Natural killer cell treated with Interleukin-12 subunit alpha and Interleukin-12 subunit beta and Interleukin-15 and Interleukin-18, amount 100 ng/mL, for 72 hours (primary cell): ENCODE data around the gene NKD2. TPM values are rescaled to one million over a fixed set of nuclear protein-coding genes. Genes with fewer than 3 reads are reported as not detected.
"Not testable (repeated sequence)": the region's sequence is repeated elsewhere in the genome, so short reads cannot be mapped to it uniquely, and the experiment has no call there.

Experiments used
- ATAC-seq, 2 donors: fragments of 150-1000 bp; cut with Tn5 transposase in 1 of 2; sonication (Bioruptor Pico), chemical (Tn5 transposase) in 1 of 2; 2 replicates each; pipeline ENCODE4 v1.10.0; 2021
- DNase-seq: peaks from one replicate; pipeline ENCODE4 v3.0.0; 2022; ENCODE audit warnings: low spot score
- H3K27ac Mint-ChIP-seq, 2 donors: 1 replicate in 1 of 2; 2 replicates in 1 of 2; pipeline ENCODE4 v1.8.0; 2022; ENCODE audit warnings: mixed read lengths in 2 of 2, mild to moderate bottlenecking in 1 of 2, moderate library complexity in 1 of 2
- H3K27me3 Mint-ChIP-seq, 2 donors: 1 replicate in 1 of 2; 2 replicates in 1 of 2; pipeline ENCODE4 v1.8.0; 2022; ENCODE audit warnings: mixed read lengths in 2 of 2
- H3K36me3 Mint-ChIP-seq: one replicate; pipeline ENCODE4 v1.8.0; 2022; ENCODE audit warnings: mixed read lengths
- H3K4me1 Mint-ChIP-seq, 2 donors: 1 replicate in 1 of 2; 2 replicates in 1 of 2; pipeline ENCODE4 v1.8.0; 2022; ENCODE audit warnings: low read depth in 2 of 2, mixed read lengths in 2 of 2, mild to moderate bottlenecking in 1 of 2
- H3K4me3 Mint-ChIP-seq: one replicate; pipeline ENCODE4 v1.8.0; 2022; ENCODE audit warnings: mixed read lengths
- H3K9me3 Mint-ChIP-seq: 2 replicates; pipeline ENCODE4 v1.8.0; 2022; ENCODE audit warnings: mixed read lengths
- total RNA-seq, 2 donors: library from RNA; stranded (reverse); gene quantifications; one replicate each; pipeline ENCODE4 v1.2.3, GENCODE V29; 2022

The NKD2 gene
- total RNA-seq, 2 donors from 2014 or later = 0.53 TPM; not detected in 1

DNA sequence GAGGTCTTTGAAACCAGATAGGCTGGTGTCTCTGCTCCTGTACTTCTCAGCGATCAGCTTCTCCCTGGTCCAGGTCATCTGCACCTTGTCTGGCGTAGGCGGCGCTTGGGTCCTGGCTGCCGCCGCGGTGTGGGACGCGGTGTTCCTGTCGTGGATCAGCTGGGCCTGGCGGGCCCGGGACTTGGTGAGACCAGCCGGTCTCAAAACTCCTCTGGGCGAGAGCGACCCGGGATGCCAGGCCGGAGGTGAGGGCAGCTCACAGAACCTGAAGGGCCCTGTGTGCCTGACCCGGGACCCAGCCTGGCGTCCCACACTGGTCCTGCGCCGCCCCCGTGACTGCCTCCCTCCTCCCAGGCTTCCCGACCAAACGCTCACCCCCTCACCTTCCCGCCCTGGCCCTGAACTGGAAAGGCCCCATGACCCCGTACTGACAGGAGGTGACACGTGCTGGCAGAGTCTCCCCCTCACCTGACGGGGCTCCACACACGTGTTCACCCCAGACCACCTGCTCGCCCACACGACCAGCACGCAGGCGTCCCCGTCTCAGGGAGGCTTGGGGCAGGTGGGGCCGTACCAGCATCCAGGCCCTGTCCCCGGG, 49.0 kb downstream of the NKD2 start:
- Mint-ChIP-seq H3K27me3 (no peaks in the 10 kb centered on the region), H3K4me3 (no peak overlapping the region), H3K4me1 (no peaks in the 10 kb centered on the region), H3K27ac (no peak overlapping the region), H3K9me3 (no peaks in the 10 kb centered on the region), H3K36me3 (no peaks in the 10 kb centered on the region)
- peak; percentile 58 for DNase-seq
- no peak for ATAC-seq

DNA sequence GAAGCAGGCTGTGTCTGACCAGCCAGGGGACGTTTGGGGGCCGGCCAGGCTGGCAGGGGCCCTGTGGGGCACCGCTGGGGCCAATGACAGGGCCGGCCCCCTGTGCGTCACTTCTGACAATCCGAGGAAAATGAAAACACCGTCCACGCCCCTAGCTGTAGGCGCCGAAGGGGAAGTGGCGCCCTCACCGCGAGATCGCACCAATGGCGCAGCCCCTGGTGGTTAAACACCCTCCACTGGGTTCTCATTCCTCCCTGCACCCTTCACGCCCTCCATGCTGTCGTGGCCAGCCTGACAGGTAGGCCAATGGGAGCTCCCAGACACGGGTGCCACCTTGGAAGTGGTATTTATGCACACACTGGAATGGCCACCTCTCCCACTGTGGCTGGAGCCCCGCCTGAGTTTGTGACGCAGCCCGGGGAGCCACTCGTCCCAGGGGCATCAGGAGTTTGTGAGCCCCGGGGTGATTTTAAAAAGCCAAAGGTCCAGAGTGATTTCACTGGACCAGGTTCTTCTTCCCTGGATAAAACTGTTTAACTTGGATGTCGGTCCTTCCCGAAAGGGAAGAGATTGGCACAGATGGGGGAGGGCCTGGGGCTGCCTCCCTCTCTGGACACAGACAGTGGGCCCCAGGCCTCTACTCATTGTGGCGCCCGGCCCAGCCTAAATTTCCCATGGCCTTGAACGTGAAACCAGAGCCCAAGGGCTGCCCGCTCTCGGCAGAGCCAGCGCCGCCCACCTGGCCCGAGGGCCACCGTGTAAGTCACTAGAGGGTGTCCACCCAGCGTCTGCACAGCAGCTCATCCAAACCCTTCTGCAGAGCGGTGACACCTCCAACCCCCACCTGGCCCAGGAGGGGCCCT, 49.7 kb downstream of the NKD2 start:
- no peaks in the 10 kb centered on the region for H3K27me3 Mint-ChIP-seq
- ATAC-seq (peak; percentile 17 to 28), DNase-seq (peak; percentile 55)

DNA sequence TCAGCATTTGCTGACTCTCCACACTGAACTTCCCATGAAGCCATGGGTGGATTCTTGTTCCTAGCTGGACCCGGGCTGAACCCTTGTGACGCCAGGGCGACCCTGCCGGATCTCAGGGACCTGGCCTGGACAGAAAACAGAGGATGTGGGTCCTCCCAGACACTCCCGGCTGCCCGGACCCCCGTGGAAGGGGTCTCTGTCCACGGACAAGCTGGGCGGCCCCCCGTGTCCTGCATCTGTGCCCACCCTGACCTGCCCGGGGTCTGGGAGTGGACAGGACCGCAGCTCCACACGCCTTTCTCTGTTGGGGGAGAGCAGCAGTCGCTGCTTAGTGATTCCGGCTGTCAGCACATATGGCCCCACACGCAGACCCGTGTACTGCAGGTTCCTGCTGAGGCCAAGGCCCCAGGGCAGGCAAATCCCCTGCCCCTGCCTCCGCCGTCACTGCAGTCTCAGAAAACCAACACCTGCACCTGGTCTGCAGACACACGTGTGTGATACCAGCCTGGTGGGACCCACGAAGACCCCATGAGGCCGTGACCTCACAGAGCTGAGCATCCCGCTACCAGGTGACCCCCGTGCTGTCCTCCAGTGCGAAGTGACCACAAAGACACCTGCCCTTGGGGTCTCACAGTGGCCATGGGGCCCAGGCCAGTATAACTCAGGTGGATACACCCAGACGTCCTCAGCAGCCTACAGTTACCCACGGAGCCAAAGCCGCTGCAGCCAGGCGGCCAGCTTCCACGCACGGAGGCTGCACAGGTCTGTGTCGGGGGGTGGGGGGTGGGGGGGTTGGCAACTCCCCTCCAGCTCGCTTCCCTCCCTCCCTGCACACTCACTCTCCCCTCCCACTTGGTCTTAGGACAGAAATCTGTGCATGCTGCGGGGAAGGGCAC, 50.6 kb downstream of the NKD2 start:
- Mint-ChIP-seq H3K27me3 (no peaks in the 10 kb centered on the region), H3K36me3 (no peaks in the 10 kb centered on the region), H3K9me3 (no peaks in the 10 kb centered on the region), H3K4me3 (no peak overlapping the region), H3K4me1 (no peaks in the 10 kb centered on the region), H3K27ac (no peak overlapping the region)
- ATAC-seq (no peak), DNase-seq (peak; percentile 56)

More for the DNA sequence above, 49.7 kb downstream of the NKD2 start:
- Mint-ChIP-seq H3K4me3 (no peak overlapping the region), H3K4me1 (no peaks in the 10 kb centered on the region), H3K36me3 (no peaks in the 10 kb centered on the region), H3K27ac (no peak overlapping the region), H3K9me3 (no peaks in the 10 kb centered on the region)

GRCh38 chr5:1059884-1060263, 51.3 kb downstream of the NKD2 start:
- no peak for ATAC-seq
- Mint-ChIP-seq H3K36me3 (no peaks in the 10 kb centered on the region), H3K27me3 (no peaks in the 10 kb centered on the region)

DNA sequence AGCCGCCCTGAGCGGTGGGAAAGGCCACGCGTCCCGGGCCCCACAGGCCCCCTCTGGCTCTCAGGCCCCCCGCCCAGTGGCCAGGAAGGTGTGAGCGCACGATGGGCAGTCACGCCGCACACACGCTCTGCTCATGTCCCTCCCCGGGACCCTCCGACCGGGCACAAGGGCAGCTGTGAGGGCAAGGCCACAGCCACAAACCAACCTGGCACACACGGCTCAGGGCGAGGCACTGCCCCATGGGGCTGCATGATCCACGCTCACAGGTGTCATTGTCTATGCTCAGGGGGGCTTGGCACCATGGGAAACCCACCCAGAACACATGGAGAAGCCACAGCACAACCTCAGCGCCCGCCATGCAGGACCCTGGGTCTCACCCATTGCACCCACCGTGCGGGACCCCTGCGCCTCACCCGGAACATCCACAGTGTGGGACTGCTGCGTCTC, 52.0 kb downstream of the NKD2 start:
- H3K36me3 Mint-ChIP-seq = no peaks in the 10 kb centered on the region

More at GRCh38 chr5:1059884-1060263, 51.3 kb downstream of the NKD2 start:
- Mint-ChIP-seq H3K4me1 (no peaks in the 10 kb centered on the region), H3K4me3 (no peak overlapping the region), H3K9me3 (no peaks in the 10 kb centered on the region), H3K27ac (no peak overlapping the region)
- peak; percentile 35 for DNase-seq

GRCh38 chr5:1061292-1061691, 52.7 kb downstream of the NKD2 start:
- H3K27me3 Mint-ChIP-seq, H3K9me3 Mint-ChIP-seq, H3K4me3 Mint-ChIP-seq: not testable (repeated sequence)

More for the DNA sequence above, 52.0 kb downstream of the NKD2 start:
- DNase-seq (peak; percentile 32), ATAC-seq (no peak)
- H3K9me3 Mint-ChIP-seq = no peaks in the 10 kb centered on the region
- H3K27ac Mint-ChIP-seq = no peak overlapping the region
- no peak overlapping the region for H3K4me3 Mint-ChIP-seq
- no peaks in the 10 kb centered on the region for H3K27me3 Mint-ChIP-seq
- no peaks in the 10 kb centered on the region for H3K4me1 Mint-ChIP-seq

DNA sequence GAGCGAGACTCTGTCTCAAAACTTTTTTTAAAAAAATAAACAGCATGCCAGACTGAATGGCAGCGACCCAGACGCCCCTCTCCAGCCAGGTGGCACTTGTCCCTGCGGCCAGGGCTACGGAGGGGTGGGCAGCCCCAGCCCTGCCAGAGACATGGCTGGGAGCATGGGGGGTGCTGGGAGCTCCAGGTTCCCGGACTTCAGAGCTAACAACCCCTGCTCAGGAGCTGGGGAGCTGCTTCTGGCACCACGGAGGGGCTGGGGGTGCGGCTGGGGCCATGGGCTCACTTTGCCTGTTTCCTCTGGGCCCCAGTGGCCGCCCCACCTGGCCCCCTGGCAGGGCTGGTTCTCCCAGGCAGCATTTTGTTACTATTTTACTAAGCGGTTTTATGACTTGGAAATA, 53.3 kb downstream of the NKD2 start:
- Mint-ChIP-seq H3K36me3 (no peaks in the 10 kb centered on the region), H3K4me3 (no peak overlapping the region), H3K27me3 (no peaks in the 10 kb centered on the region), H3K4me1 (no peaks in the 10 kb centered on the region), H3K9me3 (no peaks in the 10 kb centered on the region), H3K27ac (no peak overlapping the region)
- DNase-seq = peak; percentile 2
- ATAC-seq = no peak

More at GRCh38 chr5:1061292-1061691, 52.7 kb downstream of the NKD2 start:
- H3K4me1 Mint-ChIP-seq, H3K27ac Mint-ChIP-seq, H3K36me3 Mint-ChIP-seq, ATAC-seq: not testable (repeated sequence)
- DNase-seq = peak; percentile 8

DNA sequence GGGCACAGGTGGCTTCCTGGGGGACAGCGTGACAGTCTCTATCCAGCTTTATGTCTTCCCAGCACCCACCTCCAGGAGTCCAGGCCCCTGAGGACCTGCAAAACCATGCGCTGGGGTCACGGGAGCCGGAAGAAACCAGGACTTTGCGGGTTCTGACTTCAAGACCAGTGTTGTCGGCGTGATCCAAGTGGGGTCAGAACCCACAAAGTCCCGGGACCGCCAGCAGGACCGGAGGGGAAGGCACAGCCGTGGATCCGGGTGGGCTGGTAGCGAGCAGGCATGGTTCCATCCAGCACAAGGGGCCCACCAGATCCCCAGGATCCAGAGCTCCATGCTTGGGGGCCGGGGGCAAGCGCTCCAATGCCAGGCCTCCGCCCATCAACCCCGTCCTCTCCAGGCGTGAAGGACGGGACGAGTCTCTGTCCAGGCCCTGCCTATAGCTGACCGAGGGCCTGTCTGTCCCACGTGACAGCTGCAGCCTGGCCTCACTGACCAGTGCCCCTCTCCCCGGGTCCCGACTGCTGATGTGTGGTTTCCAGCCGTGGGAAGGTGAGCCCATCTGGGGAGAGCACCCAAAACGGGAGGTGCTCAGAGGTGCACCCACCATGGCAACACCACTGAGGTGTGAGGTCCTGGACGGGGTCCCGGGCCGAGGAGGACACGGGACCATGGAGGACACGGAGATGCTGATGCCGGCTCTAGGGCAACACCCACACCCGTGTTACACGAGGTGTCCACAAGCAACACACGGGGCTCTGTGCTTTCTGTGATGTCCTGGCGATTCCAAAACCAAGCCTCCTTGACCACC, 54.4 kb downstream of the NKD2 start:
- Mint-ChIP-seq H3K36me3 (no peaks in the 10 kb centered on the region), H3K4me1 (no peaks in the 10 kb centered on the region), H3K4me3 (no peak overlapping the region)

DNA sequence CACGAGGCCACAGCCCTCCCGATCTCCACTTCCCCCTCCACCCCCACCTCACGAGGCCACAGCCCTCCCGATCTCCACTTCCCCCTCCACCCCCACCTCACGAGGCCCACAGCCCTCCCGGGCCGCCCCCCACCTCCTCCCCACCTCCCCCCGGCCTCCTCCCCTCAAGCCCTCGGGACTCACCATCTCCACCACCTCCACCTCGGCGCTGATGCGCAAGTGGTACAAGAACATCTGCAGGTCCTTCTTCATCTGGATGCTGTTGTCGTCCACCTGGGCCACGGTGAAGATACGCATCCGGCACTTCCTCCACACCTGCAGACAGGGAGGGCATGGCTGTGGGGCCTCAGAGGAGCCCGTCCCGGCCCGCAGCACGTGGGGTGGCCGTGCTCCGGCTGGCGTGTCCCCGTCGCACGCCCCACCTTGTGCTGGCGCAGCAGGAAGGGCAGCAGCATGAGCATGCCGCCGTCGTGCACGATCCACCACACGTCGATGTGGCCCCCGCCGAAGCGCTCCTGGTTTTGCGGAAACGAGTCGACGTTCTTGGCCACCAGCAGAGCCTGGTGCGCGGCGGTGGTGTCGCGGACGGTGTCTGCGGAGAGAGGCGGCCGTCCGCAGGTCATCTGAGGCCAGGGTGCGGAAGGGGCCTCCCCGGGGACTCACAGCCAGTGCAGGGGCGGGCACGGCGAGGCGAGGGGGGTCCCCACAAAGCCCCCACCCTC, 55.2 kb downstream of the NKD2 start:
- ATAC-seq = no peak
- H3K27me3 Mint-ChIP-seq = no peaks in the 10 kb centered on the region
- H3K9me3 Mint-ChIP-seq = no peaks in the 10 kb centered on the region
- no peaks in the 10 kb centered on the region for H3K36me3 Mint-ChIP-seq
- DNase-seq = no peak
- no peaks in the 10 kb centered on the region for H3K4me1 Mint-ChIP-seq
- H3K27ac Mint-ChIP-seq = no peak overlapping the region
- no peak overlapping the region for H3K4me3 Mint-ChIP-seq

More for the DNA sequence above, 54.4 kb downstream of the NKD2 start:
- ATAC-seq (no peak), DNase-seq (peak; percentile 32)
- Mint-ChIP-seq H3K27me3 (no peaks in the 10 kb centered on the region), H3K9me3 (no peaks in the 10 kb centered on the region), H3K27ac (no peak overlapping the region)

- no peak overlapping the region for H3K27ac Mint-ChIP-seq
- ATAC-seq (no peak), DNase-seq (peak; percentile 56)
Observed at GRCh38 chr5:1064383-1065142, 56.0 kb downstream of the NKD2 start.

DNA sequence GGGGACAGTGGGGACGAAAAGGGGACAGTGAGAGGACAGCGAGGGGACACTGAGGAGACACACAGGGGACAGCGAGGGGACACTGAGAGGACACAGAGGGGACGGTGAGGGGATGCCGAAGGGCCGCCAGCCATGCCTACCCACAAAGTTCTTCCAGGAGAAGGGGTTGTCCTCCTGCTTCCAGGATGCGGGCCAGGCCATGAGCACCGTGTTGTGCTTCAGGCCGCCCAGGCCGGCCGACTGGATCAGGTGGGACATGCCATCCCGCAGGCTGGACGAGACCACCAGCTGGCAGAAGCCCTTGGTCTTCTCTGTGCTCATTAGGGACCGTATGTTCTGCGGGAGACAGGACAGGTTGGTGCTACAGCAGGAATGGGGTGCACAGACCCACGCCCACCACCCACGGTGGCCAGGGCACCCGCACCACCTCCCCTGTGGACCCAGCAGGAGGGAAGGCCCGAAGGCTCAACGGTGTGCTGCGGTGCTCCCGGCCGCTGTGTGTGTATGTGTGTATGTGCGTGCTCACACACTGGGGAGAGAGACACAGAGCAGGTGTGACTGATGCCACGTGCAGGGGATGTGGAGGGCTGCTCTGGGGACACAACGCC, 56.6 kb downstream of the NKD2 start:
- peak; percentile 49 for DNase-seq
- Mint-ChIP-seq H3K4me3 (no peak overlapping the region), H3K9me3 (no peaks in the 10 kb centered on the region), H3K27ac (no peak overlapping the region), H3K27me3 (no peaks in the 10 kb centered on the region), H3K4me1 (no peaks in the 10 kb centered on the region), H3K36me3 (no peaks in the 10 kb centered on the region)
- ATAC-seq = no peak

More at GRCh38 chr5:1064383-1065142, 56.0 kb downstream of the NKD2 start:
- H3K27me3 Mint-ChIP-seq = no peaks in the 10 kb centered on the region
- H3K9me3 Mint-ChIP-seq = no peaks in the 10 kb centered on the region
- H3K4me3 Mint-ChIP-seq = no peak overlapping the region
- no peaks in the 10 kb centered on the region for H3K4me1 Mint-ChIP-seq
- no peaks in the 10 kb centered on the region for H3K36me3 Mint-ChIP-seq
